Neural progenitor cell (in vitro differentiated cells): Measurements from ENCODE around the gene SOBP. TPM values are rescaled to one million over a fixed set of nuclear protein-coding genes. Genes with fewer than 3 reads are reported as not detected.

Source experiments
- DNase-seq: peaks from one replicate; pipeline ENCODE4 v3.0.0-alpha.2; 2016; ENCODE audit warnings: low spot score
- H2AFZ ChIP-seq: fragments of 200-600 bp; sonication (generic); replicated peaks from 2 replicates; pipeline ENCODE4 v1.6.1; 2016; ENCODE audit warnings: antibody characterized with exemption
- H3F3A ChIP-seq: fragments of 200-600 bp; sonication (generic); 2 replicates; pipeline ENCODE4 v1.6.1; 2016; ENCODE audit warnings: antibody characterized with exemption, low read depth
- H3K27ac ChIP-seq: fragments of 200-600 bp; sonication (generic); 2 replicates; pipeline ENCODE4 v1.5.1; 2016; ENCODE audit warnings: mild to moderate bottlenecking
- H3K27me3 ChIP-seq: fragments of 200-600 bp; sonication (generic); 2 replicates; pipeline ENCODE4 v1.6.1; 2016; ENCODE audit warnings: mild to moderate bottlenecking, moderate library complexity
- H3K36me3 ChIP-seq: fragments of 200-600 bp; sonication (generic); 2 replicates; pipeline ENCODE4 v1.5.1; 2016
- H3K4me1 ChIP-seq: fragments of 200-600 bp; sonication (generic); 2 replicates; pipeline ENCODE4 v1.6.1; 2016; ENCODE audit warnings: mixed run types
- H3K4me2 ChIP-seq: fragments of 200-600 bp; sonication (generic); 2 replicates; pipeline ENCODE4 v1.6.1; 2016
- H3K4me3 ChIP-seq: fragments of 200-600 bp; sonication (generic); 2 replicates; pipeline ENCODE4 v1.5.1; 2016
- H3K79me2 ChIP-seq: fragments of 200-600 bp; sonication (generic); 2 replicates; pipeline ENCODE4 v1.6.1; 2016; ENCODE audit warnings: low read depth
- H3K9ac ChIP-seq: fragments of 200-600 bp; sonication (generic); 2 replicates; pipeline ENCODE4 v1.6.1; 2016
- H3K9me3 ChIP-seq: fragments of 200-600 bp; sonication (generic); 2 replicates; pipeline ENCODE4 v1.5.1; 2016; ENCODE audit warnings: low read depth
- H4K20me1 ChIP-seq: fragments of 200-600 bp; sonication (generic); 2 replicates; pipeline ENCODE4 v1.6.1; 2016; ENCODE audit warnings: low read depth
- H3K27ac Mint-ChIP-seq: 3 replicates; pipeline ENCODE4 v1.8.0; 2021; ENCODE audit warnings: mixed read lengths
- H3K27me3 Mint-ChIP-seq: 2 replicates; pipeline ENCODE4 v1.8.0; 2022; ENCODE audit warnings: low read depth, mild to moderate bottlenecking, inconsistent platforms, moderate library complexity, mixed read lengths; ENCODE audit not compliant: insufficient read depth
- H3K36me3 Mint-ChIP-seq: 3 replicates; pipeline ENCODE4 v1.8.0; 2021; ENCODE audit warnings: mixed read lengths
- H3K4me1 Mint-ChIP-seq: 3 replicates; pipeline ENCODE4 v1.8.0; 2021; ENCODE audit warnings: mixed read lengths
- H3K4me3 Mint-ChIP-seq: 3 replicates; pipeline ENCODE4 v1.8.0; 2021; ENCODE audit warnings: mild to moderate bottlenecking, moderate library complexity, mixed read lengths
- H3K9me3 Mint-ChIP-seq: 3 replicates; pipeline ENCODE4 v1.8.0; 2020; ENCODE audit warnings: mixed read lengths
- EZH2 ChIP-seq: fragments of 200-600 bp; sonication (generic); IDR thresholded peaks from 2 replicates; pipeline ENCODE4 v1.6.1; 2017; ENCODE audit warnings: antibody characterized with exemption, mild to moderate bottlenecking, moderate library complexity
- EZH2phosphoT487 ChIP-seq: fragments of 200-600 bp; sonication (generic); IDR thresholded peaks from 2 replicates; pipeline ENCODE4 v1.6.1; 2017; ENCODE audit warnings: antibody characterized with exemption
- total RNA-seq: library from RNA; depleted of rRNA; stranded (reverse); fragments of >200 nt; gene quantifications from 2 replicates; pipeline ENCODE4 v1.2.3, GENCODE V29; 2015; ENCODE audit warnings: low replicate concordance
- TF ChIP-seq, protein P1 (sequence below): fragments of 200-600 bp; sonication (generic); IDR thresholded peaks from 2 replicates; pipeline ENCODE4 v1.5.1; 2017; ENCODE audit warnings: antibody characterized with exemption, mild to moderate bottlenecking

The SOBP gene
- total RNA-seq, 1 donor from 2014 or later: 12.6 TPM

- Mint-ChIP-seq H3K36me3 (peaks cover 24% of the 10 kb centered on the region), H3K27ac (no peak overlapping the region), H3K4me1 (peaks cover 31% of the 10 kb centered on the region), H3K27me3 (no peaks in the 10 kb centered on the region), H3K9me3 (no peaks in the 10 kb centered on the region), H3K4me3 (no peak overlapping the region)
- Histone ChIP-seq H3K27me3 (no peaks in the 10 kb centered on the region), H3K4me2 (no peak overlapping the region), H3K9ac (no peak overlapping the region), H3K79me2 (no peaks in the 10 kb centered on the region), H3K9me3 (no peaks in the 10 kb centered on the region), H2AFZ (no peak overlapping the region), H3K27ac (no peak overlapping the region), H3K36me3 (no peaks in the 10 kb centered on the region), H3K4me1 (peaks cover 35% of the 10 kb centered on the region), H4K20me1 (no peaks in the 10 kb centered on the region), H3F3A (no peaks in the 10 kb centered on the region), H3K4me3 (no peak overlapping the region)
- TF ChIP-seq, protein P1, sequence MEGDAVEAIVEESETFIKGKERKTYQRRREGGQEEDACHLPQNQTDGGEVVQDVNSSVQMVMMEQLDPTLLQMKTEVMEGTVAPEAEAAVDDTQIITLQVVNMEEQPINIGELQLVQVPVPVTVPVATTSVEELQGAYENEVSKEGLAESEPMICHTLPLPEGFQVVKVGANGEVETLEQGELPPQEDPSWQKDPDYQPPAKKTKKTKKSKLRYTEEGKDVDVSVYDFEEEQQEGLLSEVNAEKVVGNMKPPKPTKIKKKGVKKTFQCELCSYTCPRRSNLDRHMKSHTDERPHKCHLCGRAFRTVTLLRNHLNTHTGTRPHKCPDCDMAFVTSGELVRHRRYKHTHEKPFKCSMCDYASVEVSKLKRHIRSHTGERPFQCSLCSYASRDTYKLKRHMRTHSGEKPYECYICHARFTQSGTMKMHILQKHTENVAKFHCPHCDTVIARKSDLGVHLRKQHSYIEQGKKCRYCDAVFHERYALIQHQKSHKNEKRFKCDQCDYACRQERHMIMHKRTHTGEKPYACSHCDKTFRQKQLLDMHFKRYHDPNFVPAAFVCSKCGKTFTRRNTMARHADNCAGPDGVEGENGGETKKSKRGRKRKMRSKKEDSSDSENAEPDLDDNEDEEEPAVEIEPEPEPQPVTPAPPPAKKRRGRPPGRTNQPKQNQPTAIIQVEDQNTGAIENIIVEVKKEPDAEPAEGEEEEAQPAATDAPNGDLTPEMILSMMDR: no peak
- TF ChIP-seq EZH2phosphoT487: no peak
- no peak for TF ChIP-seq EZH2
- DNase-seq: no peak
Measured at GRCh38 chr6:107567643-107568042, 77.7 kb downstream of the SOBP start.

- Histone ChIP-seq H3K4me3 (no peak overlapping the region), H3K9me3 (no peaks in the 10 kb centered on the region), H4K20me1 (no peaks in the 10 kb centered on the region), H3K4me2 (no peak overlapping the region), H3F3A (no peaks in the 10 kb centered on the region), H2AFZ (no peak overlapping the region), H3K27ac (no peak overlapping the region), H3K9ac (no peak overlapping the region), H3K4me1 (peaks cover 34% of the 10 kb centered on the region), H3K79me2 (no peaks in the 10 kb centered on the region), H3K27me3 (no peaks in the 10 kb centered on the region), H3K36me3 (no peaks in the 10 kb centered on the region)
- no peak for DNase-seq
- Mint-ChIP-seq H3K36me3 (peaks cover 28% of the 10 kb centered on the region), H3K27ac (no peak overlapping the region), H3K4me3 (no peak overlapping the region), H3K4me1 (peaks cover 18% of the 10 kb centered on the region), H3K9me3 (no peaks in the 10 kb centered on the region), H3K27me3 (no peaks in the 10 kb centered on the region)
- TF ChIP-seq EZH2 (no peak), EZH2phosphoT487 (no peak)
- TF ChIP-seq, protein P1: no peak
Measured at GRCh38 chr6:107569473-107569872, 79.6 kb downstream of the SOBP start.

DNA sequence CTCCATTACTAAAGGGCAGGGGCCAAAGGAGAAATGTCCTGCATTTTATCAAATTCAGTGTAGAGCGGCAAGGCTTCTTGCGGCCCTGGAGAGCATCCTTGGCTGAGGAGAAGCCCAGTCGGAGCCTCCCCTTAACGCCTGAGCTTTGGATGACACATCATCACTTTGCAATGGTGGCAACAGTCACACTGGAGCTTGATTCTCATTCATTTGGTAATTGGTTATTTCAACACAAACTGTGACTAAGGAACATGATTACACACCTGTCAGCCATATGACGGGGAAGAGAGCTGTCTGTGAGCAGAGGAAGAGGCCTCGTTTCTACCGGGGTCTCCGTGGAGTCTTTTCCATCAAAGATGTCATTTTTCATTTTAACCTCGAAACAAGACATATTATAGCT lies 81.4 kb downstream of the SOBP start:
- Histone ChIP-seq H3K4me2 (no peak overlapping the region), H4K20me1 (no peaks in the 10 kb centered on the region), H3K79me2 (no peaks in the 10 kb centered on the region), H3K27me3 (no peaks in the 10 kb centered on the region), H2AFZ (no peak overlapping the region), H3K9me3 (no peaks in the 10 kb centered on the region), H3K4me1 (peaks cover 26% of the 10 kb centered on the region), H3K4me3 (no peak overlapping the region), H3K27ac (no peak overlapping the region), H3K9ac (no peak overlapping the region), H3F3A (no peaks in the 10 kb centered on the region), H3K36me3 (no peaks in the 10 kb centered on the region)
- Mint-ChIP-seq H3K9me3 (no peaks in the 10 kb centered on the region), H3K27ac (no peak overlapping the region), H3K27me3 (no peaks in the 10 kb centered on the region), H3K4me3 (no peak overlapping the region), H3K4me1 (peaks cover 8% of the 10 kb centered on the region), H3K36me3 (peaks cover 30% of the 10 kb centered on the region)
- TF ChIP-seq EZH2phosphoT487 (no peak), EZH2 (no peak)
- TF ChIP-seq, protein P1: no peak
- DNase-seq: no peak

DNA sequence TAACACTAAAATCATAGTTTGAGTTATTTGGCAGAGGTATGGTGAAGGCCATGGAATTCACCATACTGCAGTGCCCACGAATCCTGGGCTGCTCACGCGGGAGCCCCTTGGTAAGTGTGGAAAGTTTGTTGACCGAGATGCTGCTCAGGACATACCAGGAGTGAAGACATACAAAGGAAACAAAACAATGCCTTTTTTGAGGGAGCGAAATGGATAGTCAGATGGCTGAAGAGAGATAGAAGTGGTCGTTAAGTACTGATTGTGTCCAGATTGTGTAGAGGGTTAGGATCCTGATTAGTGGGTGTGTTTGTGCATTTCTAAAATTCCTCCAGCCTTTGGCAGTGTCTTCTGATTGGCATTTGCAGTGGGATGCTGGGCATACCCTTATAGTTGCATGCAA lies 83.0 kb downstream of the SOBP start:
- no peaks in the 10 kb centered on the region for H3K9me3 Mint-ChIP-seq
- peaks cover 12% of the 10 kb centered on the region for H3K4me1 Mint-ChIP-seq

More for the DNA sequence above, 83.0 kb downstream of the SOBP start:
- Histone ChIP-seq H3K36me3 (no peaks in the 10 kb centered on the region), H3K4me1 (peaks cover 37% of the 10 kb centered on the region), H3K9ac (no peak overlapping the region), H3K27me3 (no peaks in the 10 kb centered on the region), H4K20me1 (no peaks in the 10 kb centered on the region), H3F3A (no peaks in the 10 kb centered on the region), H3K27ac (peak overlapping the region; percentile 73), H3K4me2 (peak overlapping the region; percentile 52), H3K79me2 (no peaks in the 10 kb centered on the region), H3K4me3 (no peak overlapping the region), H3K9me3 (no peaks in the 10 kb centered on the region), H2AFZ (no peak overlapping the region)
- no peaks in the 10 kb centered on the region for H3K27me3 Mint-ChIP-seq
- no peak for TF ChIP-seq EZH2phosphoT487
- TF ChIP-seq, protein P1: no peak
- no peak for TF ChIP-seq EZH2
- peak; percentile 58 for DNase-seq
- H3K36me3 Mint-ChIP-seq: peaks cover 25% of the 10 kb centered on the region
- no peak overlapping the region for H3K4me3 Mint-ChIP-seq
- no peak overlapping the region for H3K27ac Mint-ChIP-seq
